ENCODE measurements around the gene MAGIX.
A peak's percentile ranks its signal among the peaks of the same experiment; 100 is the strongest.

The MAGIX gene

DNA sequence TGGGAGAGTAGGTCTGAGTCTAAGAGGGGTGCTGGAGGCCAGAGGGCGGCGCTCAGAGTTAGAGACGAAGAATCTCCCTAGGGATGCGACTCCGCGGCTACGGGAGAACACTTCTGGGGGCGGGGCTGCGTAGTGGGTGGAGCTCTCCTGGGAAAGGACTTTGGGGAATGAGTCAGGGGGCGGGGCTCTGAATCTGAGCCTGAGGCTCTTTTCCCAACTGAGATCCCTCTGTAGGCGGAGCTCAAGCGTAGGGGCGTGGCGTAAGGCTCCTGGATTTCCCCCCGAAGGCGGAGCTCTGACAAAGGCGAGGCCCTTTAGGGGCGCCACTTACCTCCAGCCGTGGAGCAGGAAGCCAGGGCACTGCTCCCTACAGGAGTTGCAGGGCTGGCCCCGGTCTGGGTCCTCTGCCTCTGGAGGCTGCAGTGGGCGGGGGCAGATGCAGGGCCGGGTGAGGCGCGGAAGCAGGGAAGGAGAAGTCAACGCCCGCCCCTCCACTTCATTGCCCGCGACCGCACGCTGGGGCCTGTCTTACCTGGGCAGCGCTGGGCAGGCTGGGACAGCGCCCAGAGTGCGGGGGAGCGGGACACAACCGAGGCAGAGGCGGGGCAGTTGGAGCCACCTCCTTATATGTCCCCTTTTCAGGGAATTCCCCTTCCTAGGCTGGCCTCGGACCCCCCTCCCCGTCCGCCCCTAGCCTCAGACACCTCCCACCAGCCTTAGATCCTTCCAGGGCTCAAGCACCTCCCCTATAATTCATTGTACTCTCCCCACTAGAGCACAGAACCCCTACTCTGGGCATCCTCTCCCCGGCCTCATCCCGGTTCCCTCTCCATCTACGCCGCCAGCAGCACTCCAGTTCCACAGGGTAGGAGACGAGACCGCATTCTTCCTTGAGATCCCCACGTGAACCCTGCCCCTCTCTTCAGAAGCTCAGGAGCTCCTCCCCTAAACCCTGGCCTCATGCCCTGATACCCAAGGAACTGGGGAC lies 22.0 kb downstream of the MAGIX start (continued):
- TF ChIP-seq, protein P1, sequence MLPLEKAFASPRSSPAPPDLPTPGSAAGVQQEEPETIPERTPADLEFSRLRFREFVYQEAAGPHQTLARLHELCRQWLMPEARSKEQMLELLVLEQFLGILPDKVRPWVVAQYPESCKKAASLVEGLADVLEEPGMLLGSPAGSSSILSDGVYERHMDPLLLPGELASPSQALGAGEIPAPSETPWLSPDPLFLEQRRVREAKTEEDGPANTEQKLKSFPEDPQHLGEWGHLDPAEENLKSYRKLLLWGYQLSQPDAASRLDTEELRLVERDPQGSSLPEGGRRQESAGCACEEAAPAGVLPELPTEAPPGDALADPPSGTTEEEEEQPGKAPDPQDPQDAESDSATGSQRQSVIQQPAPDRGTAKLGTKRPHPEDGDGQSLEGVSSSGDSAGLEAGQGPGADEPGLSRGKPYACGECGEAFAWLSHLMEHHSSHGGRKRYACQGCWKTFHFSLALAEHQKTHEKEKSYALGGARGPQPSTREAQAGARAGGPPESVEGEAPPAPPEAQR (tag by site-specific recombination; IDR thresholded peaks at IDR 0.05), result no peak
- TF ChIP-seq ZNF560 (tag by site-specific recombination; IDR thresholded peaks at IDR 0.05; ENCODE audit: borderline replicate concordance) (no peak), ZNF701 (tag by site-specific recombination; IDR thresholded peaks at IDR 0.05) (no peak), SCRT2 (tag by site-specific recombination; IDR thresholded peaks at IDR 0.05) (no peak), ZNF624 (tag by site-specific recombination; IDR thresholded peaks at IDR 0.05) (no peak), REPIN1 (tag by site-specific recombination; IDR thresholded peaks at IDR 0.05; ENCODE audit: low read depth) (no peak), ZFP69B (tag by site-specific recombination; IDR thresholded peaks at IDR 0.05) (0 out of 2 replicates have a peak, but pooled peaks have one; percentile 18), ZNF169 (tag by site-specific recombination; IDR thresholded peaks at IDR 0.05) (no peak), SP2 (tag by site-specific recombination; IDR thresholded peaks at IDR 0.05) (peak; percentile 77), ZNF843 (tag by site-specific recombination; IDR thresholded peaks at IDR 0.05) (no peak), KLF16 (tag by site-specific recombination; IDR thresholded peaks at IDR 0.05) (0 out of 2 replicates have a peak, but pooled peaks have one; percentile 29), KLF7 (tag by site-specific recombination; IDR thresholded peaks at IDR 0.05; ENCODE audit: borderline replicate concordance) (no peak; the same call in 1 of the 2 replicates), ZNF423 (tag by site-specific recombination; IDR thresholded peaks at IDR 0.05) (peak; percentile 29; the same call in 1 of the 2 replicates), GLIS2 (tag by site-specific recombination; IDR thresholded peaks at IDR 0.05) (peak; percentile 79)
- TF ChIP-seq, protein P2, sequence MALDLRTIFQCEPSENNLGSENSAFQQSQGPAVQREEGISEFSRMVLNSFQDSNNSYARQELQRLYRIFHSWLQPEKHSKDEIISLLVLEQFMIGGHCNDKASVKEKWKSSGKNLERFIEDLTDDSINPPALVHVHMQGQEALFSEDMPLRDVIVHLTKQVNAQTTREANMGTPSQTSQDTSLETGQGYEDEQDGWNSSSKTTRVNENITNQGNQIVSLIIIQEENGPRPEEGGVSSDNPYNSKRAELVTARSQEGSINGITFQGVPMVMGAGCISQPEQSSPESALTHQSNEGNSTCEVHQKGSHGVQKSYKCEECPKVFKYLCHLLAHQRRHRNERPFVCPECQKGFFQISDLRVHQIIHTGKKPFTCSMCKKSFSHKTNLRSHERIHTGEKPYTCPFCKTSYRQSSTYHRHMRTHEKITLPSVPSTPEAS (tag by site-specific recombination; IDR thresholded peaks at IDR 0.05), result no peak
- TF ChIP-seq, protein P3, sequence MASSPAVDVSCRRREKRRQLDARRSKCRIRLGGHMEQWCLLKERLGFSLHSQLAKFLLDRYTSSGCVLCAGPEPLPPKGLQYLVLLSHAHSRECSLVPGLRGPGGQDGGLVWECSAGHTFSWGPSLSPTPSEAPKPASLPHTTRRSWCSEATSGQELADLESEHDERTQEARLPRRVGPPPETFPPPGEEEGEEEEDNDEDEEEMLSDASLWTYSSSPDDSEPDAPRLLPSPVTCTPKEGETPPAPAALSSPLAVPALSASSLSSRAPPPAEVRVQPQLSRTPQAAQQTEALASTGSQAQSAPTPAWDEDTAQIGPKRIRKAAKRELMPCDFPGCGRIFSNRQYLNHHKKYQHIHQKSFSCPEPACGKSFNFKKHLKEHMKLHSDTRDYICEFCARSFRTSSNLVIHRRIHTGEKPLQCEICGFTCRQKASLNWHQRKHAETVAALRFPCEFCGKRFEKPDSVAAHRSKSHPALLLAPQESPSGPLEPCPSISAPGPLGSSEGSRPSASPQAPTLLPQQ (tag by site-specific recombination; IDR thresholded peaks at IDR 0.05), result no peak
- TF ChIP-seq, protein P4, sequence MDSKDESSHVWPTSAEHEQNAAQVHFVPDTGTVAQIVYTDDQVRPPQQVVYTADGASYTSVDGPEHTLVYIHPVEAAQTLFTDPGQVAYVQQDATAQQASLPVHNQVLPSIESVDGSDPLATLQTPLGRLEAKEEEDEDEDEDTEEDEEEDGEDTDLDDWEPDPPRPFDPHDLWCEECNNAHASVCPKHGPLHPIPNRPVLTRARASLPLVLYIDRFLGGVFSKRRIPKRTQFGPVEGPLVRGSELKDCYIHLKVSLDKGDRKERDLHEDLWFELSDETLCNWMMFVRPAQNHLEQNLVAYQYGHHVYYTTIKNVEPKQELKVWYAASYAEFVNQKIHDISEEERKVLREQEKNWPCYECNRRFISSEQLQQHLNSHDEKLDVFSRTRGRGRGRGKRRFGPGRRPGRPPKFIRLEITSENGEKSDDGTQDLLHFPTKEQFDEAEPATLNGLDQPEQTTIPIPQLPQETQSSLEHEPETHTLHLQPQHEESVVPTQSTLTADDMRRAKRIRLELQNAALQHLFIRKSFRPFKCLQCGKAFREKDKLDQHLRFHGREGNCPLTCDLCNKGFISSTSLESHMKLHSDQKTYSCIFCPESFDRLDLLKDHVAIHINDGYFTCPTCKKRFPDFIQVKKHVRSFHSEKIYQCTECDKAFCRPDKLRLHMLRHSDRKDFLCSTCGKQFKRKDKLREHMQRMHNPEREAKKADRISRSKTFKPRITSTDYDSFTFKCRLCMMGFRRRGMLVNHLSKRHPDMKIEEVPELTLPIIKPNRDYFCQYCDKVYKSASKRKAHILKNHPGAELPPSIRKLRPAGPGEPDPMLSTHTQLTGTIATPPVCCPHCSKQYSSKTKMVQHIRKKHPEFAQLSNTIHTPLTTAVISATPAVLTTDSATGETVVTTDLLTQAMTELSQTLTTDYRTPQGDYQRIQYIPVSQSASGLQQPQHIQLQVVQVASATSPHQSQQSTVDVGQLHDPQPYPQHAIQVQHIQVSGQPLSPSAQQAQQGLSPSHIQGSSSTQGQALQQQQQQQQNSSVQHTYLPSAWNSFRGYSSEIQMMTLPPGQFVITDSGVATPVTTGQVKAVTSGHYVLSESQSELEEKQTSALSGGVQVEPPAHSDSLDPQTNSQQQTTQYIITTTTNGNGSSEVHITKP (tag by site-specific recombination; IDR thresholded peaks at IDR 0.05), result peak; percentile 84
- TF ChIP-seq, protein P5, sequence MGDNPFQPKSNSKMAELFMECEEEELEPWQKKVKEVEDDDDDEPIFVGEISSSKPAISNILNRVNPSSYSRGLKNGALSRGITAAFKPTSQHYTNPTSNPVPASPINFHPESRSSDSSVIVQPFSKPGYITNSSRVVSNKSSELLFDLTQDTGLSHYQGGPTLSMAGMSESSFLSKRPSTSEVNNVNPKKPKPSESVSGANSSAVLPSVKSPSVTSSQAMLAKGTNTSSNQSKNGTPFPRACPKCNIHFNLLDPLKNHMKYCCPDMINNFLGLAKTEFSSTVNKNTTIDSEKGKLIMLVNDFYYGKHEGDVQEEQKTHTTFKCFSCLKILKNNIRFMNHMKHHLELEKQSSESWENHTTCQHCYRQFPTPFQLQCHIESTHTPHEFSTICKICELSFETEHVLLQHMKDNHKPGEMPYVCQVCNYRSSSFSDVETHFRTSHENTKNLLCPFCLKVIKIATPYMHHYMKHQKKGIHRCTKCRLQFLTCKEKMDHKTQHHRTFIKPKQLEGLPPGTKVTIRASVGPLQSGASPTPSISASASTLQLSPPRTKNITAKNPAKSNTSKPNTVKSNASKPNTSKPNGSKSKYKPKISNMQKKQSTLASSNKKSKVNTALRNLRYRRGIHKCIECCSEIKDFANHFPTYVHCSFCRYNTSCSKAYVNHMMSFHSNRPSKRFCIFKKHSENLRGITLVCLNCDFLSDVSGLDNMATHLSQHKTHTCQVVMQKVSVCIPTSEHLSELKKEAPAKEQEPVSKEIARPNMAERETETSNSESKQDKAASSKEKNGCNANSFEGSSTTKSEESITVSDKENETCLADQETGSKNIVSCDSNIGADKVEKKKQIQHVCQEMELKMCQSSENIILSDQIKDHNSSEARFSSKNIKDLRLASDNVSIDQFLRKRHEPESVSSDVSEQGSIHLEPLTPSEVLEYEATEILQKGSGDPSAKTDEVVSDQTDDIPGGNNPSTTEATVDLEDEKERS (tag by site-specific recombination; IDR thresholded peaks at IDR 0.05), result no peak
- TF ChIP-seq, protein P6, sequence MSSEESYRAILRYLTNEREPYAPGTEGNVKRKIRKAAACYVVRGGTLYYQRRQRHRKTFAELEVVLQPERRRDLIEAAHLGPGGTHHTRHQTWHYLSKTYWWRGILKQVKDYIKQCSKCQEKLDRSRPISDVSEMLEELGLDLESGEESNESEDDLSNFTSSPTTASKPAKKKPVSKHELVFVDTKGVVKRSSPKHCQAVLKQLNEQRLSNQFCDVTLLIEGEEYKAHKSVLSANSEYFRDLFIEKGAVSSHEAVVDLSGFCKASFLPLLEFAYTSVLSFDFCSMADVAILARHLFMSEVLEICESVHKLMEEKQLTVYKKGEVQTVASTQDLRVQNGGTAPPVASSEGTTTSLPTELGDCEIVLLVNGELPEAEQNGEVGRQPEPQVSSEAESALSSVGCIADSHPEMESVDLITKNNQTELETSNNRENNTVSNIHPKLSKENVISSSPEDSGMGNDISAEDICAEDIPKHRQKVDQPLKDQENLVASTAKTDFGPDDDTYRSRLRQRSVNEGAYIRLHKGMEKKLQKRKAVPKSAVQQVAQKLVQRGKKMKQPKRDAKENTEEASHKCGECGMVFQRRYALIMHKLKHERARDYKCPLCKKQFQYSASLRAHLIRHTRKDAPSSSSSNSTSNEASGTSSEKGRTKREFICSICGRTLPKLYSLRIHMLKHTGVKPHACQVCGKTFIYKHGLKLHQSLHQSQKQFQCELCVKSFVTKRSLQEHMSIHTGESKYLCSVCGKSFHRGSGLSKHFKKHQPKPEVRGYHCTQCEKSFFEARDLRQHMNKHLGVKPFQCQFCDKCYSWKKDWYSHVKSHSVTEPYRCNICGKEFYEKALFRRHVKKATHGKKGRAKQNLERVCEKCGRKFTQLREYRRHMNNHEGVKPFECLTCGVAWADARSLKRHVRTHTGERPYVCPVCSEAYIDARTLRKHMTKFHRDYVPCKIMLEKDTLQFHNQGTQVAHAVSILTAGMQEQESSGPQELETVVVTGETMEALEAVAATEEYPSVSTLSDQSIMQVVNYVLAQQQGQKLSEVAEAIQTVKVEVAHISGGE (tag by site-specific recombination; conservative IDR thresholded peaks at IDR 0.05; ENCODE audit: low read depth), result peak; percentile 82
- TF ChIP-seq, protein P7, sequence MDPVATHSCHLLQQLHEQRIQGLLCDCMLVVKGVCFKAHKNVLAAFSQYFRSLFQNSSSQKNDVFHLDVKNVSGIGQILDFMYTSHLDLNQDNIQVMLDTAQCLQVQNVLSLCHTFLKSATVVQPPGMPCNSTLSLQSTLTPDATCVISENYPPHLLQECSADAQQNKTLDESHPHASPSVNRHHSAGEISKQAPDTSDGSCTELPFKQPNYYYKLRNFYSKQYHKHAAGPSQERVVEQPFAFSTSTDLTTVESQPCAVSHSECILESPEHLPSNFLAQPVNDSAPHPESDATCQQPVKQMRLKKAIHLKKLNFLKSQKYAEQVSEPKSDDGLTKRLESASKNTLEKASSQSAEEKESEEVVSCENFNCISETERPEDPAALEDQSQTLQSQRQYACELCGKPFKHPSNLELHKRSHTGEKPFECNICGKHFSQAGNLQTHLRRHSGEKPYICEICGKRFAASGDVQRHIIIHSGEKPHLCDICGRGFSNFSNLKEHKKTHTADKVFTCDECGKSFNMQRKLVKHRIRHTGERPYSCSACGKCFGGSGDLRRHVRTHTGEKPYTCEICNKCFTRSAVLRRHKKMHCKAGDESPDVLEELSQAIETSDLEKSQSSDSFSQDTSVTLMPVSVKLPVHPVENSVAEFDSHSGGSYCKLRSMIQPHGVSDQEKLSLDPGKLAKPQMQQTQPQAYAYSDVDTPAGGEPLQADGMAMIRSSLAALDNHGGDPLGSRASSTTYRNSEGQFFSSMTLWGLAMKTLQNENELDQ (tag by site-specific recombination; IDR thresholded peaks at IDR 0.05; ENCODE audit: low read depth), result no peak

Measured in HEK293 (cell line).